Caki2 (cell line): Measurements from ENCODE around the gene ATIC. TPM values are rescaled to one million over a fixed set of nuclear protein-coding genes. Genes with fewer than 3 reads are reported as not detected.

Experiments used
- DNase-seq: peaks from one replicate; pipeline ENCODE4 v3.0.0-alpha.2; 2015; ENCODE audit warnings: low read depth
- in situ Hi-C: cut with HindIII; loops from 2 replicates; pipeline ENCODE4 v1.10.0; 2016; ENCODE audit warnings: low sequenced_read_pairs, low pct_unique_long_range_greater_than_20kb, mixed read lengths
- total RNA-seq: library from RNA; depleted of rRNA; stranded (reverse); fragments of >200 nt; shearing (Covaris generic); gene quantifications from 2 replicates; pipeline ENCODE4 v1.2.3, GENCODE V29; 2014; ENCODE audit warnings: low replicate concordance; rRNA removed

The ATIC gene
- total RNA-seq: 28.2 and 55.3 TPM in 2 replicates

GRCh38 chr2:215311625-215312396 lies at the start of gene ATIC:
Gene ATIC, plus strand, starts transcription at chr2:215312059. Its CDS starts 84 bp downstream, at chr2:215312143.
- in situ Hi-C loops: no loop called here
- DNase-seq: peak; percentile 92

GRCh38 chr2:215262303-215262702 lies 49.6 kb upstream of the ATIC start:
- in situ Hi-C loops: no loop called here
- DNase-seq: no peak

GRCh38 chr2:215262741-215263362 lies 49.0 kb upstream of the ATIC start:
- in situ Hi-C loops: no loop called here
- no peak for DNase-seq

DNA sequence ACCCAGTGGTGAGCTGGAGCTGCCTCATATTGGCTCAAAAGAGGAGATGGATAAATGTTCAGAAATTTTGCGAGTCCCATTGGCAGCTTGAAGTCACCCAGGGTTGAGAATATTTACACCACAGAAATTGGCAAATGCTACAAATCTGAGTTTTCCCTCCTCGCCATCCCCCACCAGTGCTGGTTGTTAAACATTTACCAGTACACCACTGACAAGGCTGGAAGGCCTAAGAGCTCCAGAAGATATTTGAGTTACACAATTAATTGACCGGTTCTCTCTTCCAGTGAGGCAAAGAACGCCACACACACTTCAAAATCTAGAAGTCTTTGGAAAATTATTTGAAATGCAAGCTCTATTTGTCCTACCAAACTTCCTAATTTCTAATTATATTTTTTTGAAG lies 47.5 kb upstream of the ATIC start:
- in situ Hi-C loops: no loop called here
- DNase-seq: no peak

GRCh38 chr2:215269397-215270117 lies 42.3 kb upstream of the ATIC start:
- in situ Hi-C loops: no loop called here
- DNase-seq: peak; percentile 72

- DNase-seq: no peak
- in situ Hi-C loops: no loop called here
These were observed 41.8 kb upstream of the ATIC start for GRCh38 chr2:215270118-215270451.

- no peak for DNase-seq
- in situ Hi-C loops: no loop called here
These were observed 40.4 kb upstream of the ATIC start for GRCh38 chr2:215271446-215271845.

DNA sequence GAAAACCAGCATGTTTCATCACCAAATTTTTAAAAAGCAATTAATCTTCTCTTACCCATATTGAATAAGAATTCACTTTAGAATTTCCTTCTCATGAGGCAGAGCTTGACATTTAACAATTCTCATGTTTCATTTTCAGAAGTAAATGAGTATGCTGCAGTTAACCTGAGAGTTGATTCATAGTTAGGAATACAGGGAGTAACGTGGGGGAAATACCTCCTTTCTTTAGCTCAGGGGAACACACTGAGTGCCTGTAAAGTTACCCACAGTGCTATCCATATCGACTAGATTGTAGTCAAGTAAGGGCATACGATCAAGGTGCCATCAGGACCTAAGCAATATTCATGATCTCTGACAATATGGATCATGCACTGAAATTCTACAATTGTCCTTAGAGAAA lies 38.9 kb upstream of the ATIC start:
- in situ Hi-C loops: no loop called here
- DNase-seq: no peak

DNA sequence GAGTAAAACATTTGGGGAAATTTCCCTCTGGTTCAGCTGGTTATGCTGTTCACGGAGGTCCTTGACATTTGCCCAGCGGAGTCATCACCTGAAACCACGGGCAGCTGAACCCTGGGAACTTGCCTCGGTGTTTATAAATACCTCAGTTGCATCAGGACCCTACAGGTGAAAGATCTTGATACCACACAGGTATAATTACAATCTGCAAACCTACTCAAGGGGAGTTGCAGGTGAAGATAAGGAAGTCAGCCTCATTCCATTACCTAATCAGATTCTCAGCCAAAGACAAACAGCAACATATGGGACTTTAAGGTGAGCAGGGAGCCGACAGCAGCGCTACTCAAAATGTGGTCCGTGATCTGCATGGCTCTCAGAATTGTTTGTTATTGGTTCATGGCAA lies 37.0 kb upstream of the ATIC start:
- in situ Hi-C loops: no loop called here
- no peak for DNase-seq

- DNase-seq: no peak
- in situ Hi-C loops: no loop called here
These were observed 36.0 kb upstream of the ATIC start for GRCh38 chr2:215275824-215276223.

GRCh38 chr2:215277944-215278343 lies 33.9 kb upstream of the ATIC start:
- in situ Hi-C loops: no loop called here
- DNase-seq: peak; percentile 15

- no peak for DNase-seq
- in situ Hi-C loops: no loop called here
These were observed 31.5 kb upstream of the ATIC start for GRCh38 chr2:215280326-215280725.

DNA sequence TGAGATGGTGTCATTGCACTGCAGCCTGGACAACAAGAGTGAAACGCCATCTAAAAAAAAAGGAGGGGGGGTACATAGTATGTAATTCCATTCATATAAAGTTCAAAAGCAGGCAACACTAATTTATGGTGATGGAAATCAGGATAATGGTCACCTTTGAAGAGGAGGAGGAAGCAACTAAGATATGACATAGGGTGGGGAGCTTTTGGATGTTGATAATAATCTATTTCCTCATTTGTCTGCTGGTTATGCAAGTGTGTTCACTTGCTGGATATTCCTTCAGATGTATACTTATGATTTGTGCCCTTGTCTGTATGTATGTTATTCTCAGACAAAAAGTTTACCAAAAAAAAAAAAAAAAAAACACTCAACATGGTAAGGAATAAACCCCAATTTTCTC lies 28.6 kb upstream of the ATIC start:
- DNase-seq: no peak
- in situ Hi-C loops: no loop called here

GRCh38 chr2:215286309-215286708 lies 25.6 kb upstream of the ATIC start:
- no peak for DNase-seq
- in situ Hi-C loops: no loop called here

DNA sequence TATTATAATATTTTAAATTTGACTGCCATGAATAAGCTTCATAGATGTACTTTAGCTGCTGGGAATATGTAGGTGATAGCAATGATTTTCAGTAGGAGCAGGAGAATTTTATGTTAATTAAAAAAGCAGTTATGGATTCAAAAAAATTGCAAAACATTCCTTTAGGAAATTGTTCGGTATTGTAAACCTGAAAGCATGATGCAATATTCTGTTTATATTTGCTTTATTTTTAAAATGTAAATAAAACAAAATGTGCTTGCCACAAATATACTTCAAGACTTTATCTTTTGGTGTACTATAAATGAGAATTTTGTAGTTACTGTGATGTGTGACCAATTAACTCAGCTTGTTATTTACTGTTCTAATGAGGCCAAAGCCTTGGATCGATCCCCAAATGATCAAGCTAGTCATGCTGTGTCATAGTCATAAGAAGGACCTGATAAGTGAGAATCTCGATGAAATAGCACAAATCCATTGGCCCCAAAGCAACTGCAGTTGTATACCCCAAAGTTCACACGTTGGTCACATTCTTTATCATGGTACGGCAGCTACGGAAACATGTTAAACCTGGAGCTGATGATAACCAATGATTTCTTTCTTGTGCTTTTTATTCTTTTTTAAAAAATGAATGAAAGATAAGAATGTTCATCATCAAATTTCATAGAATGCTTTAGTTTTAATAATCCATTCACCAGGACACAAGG lies 23.6 kb upstream of the ATIC start:
- in situ Hi-C loops: no loop called here

DNA sequence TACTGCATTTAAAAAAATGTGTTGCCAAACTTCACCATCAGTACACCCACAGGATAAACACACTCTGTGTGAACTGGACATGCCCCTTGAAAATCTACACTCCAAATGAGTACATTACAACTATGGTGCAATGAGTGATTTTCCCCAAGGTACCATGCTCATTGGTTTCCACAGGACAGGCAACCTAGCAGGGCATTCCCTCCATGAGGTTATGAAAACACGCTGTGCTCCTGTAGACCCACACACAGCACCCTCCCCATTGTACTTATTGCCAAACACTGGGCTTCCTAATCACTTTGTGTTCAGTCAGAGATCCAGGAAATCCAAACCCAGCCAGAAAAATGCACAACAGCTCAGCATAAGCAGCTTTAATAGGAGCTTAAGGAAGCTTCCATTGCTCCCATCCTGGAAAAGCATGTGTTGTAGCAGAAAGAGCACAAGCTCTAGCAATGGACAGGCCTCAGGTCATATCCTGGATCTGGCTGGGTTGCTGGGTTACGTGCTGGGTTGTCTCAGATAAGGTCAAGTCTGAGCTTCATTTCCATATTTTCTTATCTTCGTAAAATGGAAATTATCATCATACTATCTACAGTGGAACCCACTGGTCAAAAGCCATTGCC lies 20.8 kb upstream of the ATIC start:
- in situ Hi-C loops: no loop called here
- no peak for DNase-seq

More for the DNA sequence above, 23.6 kb upstream of the ATIC start:
- no peak for DNase-seq

DNA sequence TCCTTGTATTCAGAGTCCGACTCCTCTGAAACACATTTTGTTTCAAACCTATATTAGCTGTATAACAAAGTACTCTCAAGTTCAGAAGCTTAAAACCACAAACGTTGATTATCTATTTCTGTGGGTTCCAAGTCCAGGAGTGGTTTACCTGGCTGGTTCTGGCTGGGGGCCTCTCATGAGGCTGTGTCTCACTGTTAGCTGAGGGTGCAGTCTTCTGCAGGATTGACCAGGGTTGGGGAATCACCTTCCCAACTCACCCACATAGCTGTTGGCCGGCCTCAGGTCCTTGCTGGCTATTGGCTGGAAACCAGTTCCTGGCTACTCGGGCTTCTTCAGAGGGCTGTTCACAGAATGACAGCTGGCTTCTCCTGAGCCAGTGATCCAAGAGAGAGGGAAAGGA lies 18.0 kb upstream of the ATIC start:
- no peak for DNase-seq
- in situ Hi-C loops: no loop called here

GRCh38 chr2:215299337-215299859 lies 12.5 kb upstream of the ATIC start:
- in situ Hi-C loops: no loop called here

More at GRCh38 chr2:215299337-215299859, 12.5 kb upstream of the ATIC start:
- no peak for DNase-seq
